Mammary microvascular endothelial cell (primary cell): Measurements from ENCODE around the gene SGO1. TPM values are rescaled to one million over a fixed set of nuclear protein-coding genes. Genes with fewer than 3 reads are reported as not detected.

Experiments
- total RNA-seq: library from RNA; depleted of rRNA; stranded (reverse); fragments of >200 nt; gene quantifications from 2 replicates; pipeline ENCODE4 v1.2.3, GENCODE V29; 2015

SGO1 gene
- total RNA-seq: 11.8 and 11.9 TPM in 2 replicates

GRCh38 chr3:20185679-20186599 is at the start of gene SGO1:
SGO1 (minus strand) TSS chr3:20186206; CDS start chr3:20184027, 2,179 bp downstream.

Other genes with a start within 250 kb of the SGO1 start
- gene RAB5A, start 239.1 kb downstream of the SGO1 start, total RNA-seq: 53.8 and 57.0 TPM in 2 replicates
- gene PP2D1, start 173.9 kb downstream of the SGO1 start, total RNA-seq: not detected in 2 replicates
- gene KAT2B, start 145.8 kb downstream of the SGO1 start, total RNA-seq: 7.2 and 8.8 TPM in 2 replicates